GM18498 (cell line): ENCODE data around the gene LRP3.
"Not testable (repeated sequence)": the region's sequence is repeated elsewhere in the genome, so short reads cannot be mapped to it uniquely, and the experiment has no call there.

Experiments used
- ATAC-seq: cut with Tn5 transposase; IDR thresholded peaks from one replicate; pipeline ENCODE4 v1.9.1; 2021; ENCODE audit warnings: mild to moderate bottlenecking, moderate library complexity; ENCODE audit not compliant: unreplicated experiment

LRP3 gene, protein sequence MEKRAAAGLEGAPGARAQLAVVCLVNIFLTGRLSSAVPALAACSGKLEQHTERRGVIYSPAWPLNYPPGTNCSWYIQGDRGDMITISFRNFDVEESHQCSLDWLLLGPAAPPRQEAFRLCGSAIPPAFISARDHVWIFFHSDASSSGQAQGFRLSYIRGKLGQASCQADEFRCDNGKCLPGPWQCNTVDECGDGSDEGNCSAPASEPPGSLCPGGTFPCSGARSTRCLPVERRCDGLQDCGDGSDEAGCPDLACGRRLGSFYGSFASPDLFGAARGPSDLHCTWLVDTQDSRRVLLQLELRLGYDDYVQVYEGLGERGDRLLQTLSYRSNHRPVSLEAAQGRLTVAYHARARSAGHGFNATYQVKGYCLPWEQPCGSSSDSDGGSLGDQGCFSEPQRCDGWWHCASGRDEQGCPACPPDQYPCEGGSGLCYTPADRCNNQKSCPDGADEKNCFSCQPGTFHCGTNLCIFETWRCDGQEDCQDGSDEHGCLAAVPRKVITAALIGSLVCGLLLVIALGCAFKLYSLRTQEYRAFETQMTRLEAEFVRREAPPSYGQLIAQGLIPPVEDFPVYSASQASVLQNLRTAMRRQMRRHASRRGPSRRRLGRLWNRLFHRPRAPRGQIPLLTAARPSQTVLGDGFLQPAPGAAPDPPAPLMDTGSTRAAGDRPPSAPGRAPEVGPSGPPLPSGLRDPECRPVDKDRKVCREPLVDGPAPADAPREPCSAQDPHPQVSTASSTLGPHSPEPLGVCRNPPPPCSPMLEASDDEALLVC

DNA sequence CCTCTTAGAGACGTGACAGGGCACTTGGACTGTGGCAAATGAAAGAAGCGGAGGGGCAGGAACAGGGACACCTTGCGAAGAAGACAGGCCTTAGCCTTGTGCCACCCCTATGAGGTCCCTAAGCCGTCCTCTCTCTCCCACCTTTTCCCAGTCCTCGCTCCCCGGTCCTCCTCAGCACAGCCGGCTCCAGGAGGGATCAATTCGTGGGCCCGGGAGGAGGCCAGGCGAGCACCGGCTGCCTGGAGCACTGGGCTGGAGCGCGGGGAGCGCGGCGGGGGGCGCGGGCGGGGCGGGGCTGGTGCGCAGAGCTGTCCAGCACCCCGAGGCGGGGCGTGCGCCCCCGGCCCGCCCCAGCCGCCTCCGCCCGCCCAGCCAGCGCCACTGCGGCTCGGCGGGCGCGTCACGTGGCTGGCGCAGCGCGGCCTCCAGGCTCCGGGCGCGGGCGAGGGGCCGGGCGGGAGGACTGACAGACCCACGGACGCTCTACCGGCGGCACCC lies at the start of gene LRP3:
TSS of gene LRP3 (plus strand) at position 466 of the 498 bp plus-strand sequence. CDS start 456 bp downstream, outside the sequence.
- no peak for ATAC-seq

DNA sequence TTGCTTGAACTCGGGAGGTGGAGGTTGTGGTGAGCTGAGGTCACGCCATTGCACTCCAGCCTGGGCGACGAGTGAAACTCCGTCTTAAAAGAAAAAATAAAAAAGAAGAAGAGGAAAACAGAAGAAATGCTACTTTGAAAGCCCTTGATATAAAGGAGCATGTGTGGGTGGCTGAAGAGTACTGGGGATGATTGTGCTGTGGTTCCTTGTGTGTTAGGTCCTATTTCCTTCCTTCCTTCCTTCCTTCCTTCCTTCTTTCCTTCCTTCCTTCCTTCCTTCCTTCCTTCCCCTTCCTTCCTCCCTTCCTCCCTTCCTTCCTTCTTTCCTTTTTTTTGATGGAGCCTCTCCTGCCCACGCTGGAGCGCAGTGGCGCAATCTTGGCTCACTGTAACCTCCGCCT lies 47.9 kb upstream of the LRP3 start:
- ATAC-seq, result no peak

DNA sequence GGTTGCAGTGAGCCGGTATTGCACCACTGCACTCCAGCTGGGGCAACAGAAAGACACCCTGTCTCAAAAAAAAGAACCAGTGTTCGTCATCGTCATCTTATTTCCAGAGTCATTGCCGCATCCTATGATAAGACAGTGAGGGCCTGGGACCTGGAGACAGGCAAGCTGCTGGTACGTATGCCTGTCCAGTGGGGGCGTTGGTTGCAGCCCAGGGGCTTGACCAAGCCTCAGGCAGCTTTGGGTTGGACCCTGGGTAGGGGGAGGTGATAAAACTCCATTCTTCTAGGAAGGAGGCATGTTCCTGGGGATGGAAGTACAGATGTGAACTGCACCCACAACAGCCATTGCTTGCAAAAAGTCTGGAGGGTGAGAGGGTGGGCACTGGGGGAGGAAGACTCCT lies 46.6 kb upstream of the LRP3 start:
- ATAC-seq, result no peak

DNA sequence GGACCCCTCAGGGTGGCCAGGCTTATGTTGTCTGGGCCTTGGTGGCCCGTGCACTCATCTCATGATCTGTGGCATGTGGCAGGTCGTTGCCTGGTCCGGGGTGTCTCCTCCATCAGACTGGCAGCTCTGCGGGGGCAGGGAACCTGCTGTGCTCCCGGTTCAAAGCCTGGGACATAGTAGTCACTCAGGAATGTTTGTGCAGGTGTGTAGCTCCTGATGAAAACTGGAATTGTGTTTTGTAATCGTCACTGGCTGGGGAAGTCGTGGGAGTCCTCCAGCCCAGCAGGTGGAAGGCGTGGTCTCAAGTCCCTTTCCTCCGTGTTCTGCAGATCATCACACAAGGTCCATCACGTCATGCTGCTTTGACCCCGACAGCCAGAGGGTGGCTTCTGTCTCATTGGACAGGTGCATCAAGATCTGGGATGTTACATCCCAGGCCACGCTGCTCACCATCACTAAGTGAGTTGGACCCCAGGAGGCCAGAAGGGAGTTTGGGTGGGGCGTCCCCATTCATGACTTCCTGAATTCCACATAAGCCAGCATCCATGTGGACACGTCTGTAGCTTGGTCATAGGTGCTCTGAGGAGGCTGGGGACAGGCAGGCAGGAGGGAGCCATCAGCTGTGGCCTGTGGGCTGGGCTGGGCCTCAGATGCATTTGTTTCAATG lies 43.1 kb upstream of the LRP3 start:
- ATAC-seq, result no peak

DNA sequence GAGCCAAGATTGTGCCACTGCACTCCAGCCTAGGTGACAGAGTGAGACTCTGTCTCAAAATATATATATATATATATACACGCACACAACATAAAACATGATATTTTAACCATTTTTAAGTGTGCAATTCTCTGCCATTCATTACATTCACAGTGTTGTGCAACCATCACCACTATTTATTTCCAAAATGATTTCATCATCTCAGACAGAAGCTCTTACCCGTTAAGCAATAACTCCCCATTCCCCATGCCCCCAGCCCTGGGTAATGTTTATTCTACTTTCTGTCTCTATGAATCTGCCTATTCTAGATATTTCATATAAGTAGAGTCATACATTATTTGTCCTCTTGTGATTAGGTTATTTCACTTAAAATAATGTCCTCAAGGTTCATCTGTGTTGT lies 42.0 kb upstream of the LRP3 start:
- no peak for ATAC-seq

DNA sequence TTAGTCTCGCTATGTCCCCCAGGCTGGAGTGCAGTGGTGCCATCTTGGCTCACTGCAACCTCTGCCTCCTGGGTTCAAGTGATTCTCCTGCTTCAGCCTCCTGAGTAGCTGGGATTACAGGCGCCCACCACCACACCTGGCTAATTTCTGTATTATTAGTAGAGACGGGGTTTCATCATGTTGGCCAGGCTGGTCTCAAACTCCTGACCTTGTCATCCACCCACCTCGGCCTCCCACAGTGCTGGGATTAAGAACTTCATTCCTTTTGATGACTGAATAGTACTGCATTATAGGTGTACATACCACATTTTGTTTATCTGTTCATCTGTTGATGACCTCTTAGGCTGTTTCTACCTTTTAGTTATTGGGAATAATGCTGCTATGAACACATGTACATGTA lies 41.5 kb upstream of the LRP3 start:
- ATAC-seq, result not testable (repeated sequence)

DNA sequence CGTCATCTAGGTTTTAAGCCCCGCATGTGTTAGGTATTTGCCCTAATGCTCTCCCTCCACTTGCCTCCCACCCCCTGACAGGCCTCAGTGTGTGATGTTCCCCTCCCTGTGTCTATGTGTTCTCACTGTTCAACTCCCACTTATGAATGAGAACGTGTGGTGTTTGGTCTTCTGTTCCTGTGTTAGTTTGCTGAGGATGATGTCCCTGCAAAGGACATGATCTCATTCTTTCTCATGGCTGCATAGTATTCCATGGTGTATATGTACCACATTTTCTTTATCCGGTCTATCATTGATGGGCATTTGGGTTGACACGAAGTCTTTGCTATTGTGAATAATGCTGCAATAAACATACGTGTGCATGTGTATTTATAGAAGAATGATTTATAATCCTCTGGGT lies 39.8 kb upstream of the LRP3 start:
- not testable (repeated sequence) for ATAC-seq

DNA sequence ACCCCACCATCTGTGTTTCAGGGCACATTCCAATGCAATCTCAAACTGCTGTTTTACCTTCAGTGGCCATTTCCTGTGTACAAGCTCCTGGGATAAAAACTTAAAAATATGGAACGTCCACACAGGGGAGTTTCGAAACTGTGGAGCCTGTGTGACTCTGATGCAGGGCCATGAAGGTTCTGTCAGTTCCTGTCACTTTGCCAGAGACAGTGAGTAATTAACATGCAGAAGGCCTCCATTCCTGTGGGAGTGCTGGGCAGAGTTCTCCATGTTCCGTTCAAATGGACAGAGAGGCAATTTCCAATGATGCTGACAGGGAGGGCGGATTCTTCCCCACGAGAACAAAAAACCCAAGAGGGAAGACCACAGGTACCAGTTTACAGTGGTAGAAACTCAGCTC lies 37.8 kb upstream of the LRP3 start:
- ATAC-seq, result no peak

DNA sequence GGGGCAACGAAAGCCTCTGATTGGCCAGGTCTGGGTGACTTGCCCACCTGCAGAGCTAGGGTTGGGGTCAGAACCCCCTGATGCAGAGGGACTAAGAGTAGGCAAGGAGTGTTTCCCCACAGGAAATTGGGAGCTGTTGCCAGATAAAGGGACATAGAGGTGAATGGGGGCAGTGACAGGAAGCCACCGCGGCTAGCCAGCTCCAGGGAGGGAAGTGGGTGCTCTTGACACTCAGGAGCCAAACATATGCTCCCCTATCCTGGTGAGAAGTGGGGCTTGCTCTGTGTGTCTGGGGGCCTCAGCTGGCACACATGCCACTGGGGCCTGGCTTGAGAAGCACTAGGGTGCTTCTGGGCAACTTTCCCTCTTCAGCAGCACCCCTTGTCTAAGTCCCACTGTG lies 36.2 kb upstream of the LRP3 start:
- ATAC-seq, result no peak

DNA sequence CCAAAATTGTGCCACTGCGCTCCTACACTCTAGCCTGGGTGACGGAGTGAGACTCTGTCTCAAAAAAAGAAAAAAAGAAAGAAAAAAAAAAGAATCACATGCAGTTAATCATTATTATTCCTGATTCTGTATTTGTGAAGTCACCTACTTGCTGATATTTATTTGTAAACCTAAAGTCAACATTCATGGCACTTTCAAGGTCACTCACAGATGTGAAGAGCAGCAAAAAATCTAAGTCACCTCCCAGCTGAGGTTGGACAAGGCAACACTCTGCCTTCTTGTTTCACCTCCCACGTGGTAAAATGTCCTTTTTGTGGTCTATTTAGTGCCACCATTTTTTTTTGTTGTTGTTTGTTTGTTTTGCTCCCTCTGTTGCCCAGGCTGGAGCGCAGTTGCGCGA lies 35.8 kb upstream of the LRP3 start:
- ATAC-seq, result no peak

DNA sequence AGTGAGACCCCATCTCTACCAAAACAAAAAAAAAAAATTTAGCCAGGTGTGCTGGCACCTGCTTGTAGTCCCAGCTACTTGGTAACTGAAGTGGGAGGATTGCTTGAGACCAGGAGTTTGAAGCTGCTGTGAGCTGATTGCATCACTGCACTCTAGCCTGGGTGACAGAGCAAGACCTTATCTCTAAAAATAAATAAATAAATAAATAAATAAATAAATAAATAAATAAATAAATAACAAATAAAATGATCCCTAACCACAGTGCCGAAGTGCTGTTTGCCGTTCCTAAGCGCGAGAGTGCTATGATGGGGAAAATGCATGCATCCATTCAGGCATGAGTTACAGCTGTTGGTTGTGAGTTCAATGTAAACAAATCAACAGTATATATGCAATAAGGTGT lies 35.0 kb upstream of the LRP3 start:
- ATAC-seq, result no peak

DNA sequence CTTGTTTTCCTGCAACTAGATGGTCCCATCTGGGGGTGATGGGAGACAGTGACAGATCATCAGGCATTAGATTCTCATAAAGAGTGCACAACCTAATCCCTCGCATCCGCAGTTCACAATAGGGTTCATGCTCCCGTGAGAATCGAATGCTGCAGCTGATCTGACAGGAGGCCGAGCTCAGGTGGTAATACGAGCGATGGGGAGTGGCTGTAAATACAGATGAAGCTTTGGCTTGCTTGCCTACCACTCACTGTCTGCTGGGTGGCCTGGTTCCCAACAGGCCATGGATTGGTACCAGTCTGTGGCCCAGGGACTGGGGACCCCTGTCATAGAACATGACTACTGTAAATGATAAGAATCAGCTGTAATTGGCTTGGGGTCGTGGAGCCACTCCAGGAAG lies 34.2 kb upstream of the LRP3 start:
- ATAC-seq, result no peak

DNA sequence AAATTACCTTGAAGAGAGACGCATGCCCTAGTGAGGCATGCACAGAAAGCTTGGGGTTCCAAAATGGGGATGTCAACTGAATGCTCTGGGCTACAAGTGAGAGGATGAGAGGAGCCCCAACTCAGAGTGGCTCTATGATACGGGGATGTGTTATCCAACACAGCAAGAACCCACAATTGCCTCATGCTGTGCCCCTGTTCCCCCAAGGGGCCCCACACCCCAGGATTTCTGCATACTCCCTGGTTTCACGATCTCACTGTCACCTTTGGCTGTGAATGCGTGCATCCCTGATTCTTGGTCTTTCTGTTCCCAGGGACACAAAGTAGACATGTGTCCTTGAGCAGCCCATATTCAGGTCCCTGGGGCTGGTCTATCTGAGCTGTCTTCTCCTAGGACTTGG lies 32.9 kb upstream of the LRP3 start:
- ATAC-seq, result no peak

DNA sequence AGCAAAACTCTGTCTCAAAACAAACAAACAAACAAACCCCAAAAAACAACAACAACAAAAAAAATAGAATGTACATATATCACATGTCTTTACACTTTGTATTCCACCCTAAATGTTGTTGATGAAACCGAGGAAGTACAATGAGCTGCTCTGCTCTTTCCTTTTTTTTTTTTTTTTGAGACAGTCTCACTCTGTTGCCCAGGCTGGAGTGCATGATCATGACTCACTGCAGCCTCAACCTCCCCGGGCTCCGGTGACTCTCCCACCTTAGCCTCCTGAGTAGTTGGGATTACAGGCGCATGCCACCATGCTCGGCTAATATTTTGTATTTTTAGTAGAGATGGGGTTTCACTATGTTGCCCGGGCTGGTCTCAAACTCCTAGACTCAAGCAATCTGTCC lies 30.6 kb upstream of the LRP3 start:
- no peak for ATAC-seq

DNA sequence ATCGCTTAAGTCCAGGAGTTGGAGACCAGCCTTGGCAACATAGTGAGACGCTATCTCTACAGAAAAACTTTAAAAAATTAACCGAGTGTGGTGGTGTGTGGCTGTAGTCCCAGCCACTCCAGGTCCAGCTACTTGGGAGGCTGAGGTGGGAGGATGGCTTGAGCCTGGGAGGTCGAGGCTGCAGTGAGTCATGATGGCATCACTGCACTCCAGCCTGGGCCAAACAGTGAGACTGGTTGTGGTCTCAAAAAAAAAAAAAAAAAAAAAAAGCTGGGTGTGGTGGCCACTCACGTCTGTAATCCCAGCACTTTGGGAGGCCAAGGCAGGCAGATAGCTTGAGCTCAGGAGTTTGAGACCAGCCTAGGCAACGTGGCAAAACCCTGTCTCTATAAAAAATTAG lies 28.1 kb upstream of the LRP3 start:
- not testable (repeated sequence) for ATAC-seq

DNA sequence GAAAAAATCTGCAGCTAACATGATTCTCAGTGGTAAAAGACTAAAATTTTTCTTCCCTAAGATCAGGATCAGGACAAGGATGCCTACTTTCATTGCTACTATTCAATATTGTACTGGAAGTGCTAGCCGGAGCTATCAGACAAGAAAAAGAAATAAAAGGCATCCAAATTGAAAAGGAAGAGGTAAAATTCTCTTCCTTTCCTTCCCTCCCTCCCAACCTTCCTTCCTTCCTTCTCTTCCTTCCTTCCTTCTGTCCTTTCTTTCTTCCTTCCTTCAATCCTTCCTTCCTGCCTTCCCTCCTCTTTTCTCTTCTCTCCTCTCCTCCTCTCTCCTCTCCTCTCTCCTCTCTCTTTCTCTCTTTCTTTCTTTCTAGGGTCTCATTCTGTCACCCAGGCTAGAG lies 26.7 kb upstream of the LRP3 start:
- no peak for ATAC-seq

DNA sequence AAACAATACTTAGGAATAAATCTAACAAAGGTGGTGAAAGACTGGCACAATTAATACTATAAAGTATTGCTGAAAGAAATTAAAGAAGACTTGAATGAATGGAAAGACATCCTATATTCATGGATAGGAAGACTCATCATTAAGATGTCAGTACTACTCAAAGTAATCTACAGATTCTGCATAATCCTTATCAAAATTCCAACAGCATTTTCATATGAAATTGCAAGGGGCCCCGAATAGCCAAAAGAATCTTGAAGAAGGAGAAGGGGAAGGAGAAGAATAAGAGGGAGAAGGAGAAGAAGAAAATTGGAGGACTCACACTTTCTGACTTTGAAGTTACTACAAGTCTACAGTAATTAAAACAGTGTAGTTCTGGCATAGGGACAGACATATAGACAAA lies 25.6 kb upstream of the LRP3 start:
- no peak for ATAC-seq

DNA sequence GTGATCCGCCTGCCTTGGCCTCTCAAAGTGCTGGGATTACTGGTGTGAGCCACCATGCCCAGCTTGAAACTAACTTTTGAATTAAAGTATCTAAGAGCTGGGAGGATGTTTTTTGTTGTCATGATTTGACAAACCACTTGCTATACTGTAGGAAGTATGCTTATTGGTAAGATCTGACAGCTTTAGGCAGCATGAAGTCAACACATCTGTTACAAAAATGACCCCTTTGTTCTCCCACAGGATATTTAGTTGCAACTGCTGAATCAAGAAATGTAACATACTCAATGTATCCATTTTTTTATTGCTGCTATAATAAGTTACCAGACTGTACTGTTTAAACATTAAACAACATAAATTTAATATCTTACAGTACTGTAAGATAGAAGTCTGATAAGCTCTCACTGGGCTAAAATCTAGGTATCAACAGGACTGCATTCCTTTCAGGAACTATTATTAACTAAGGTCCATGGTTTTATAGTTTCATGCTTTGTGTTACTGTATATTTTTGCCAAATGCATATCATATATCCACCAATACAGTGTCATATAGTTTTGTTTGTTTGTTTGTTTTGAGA lies 22.8 kb upstream of the LRP3 start:
- no peak for ATAC-seq

DNA sequence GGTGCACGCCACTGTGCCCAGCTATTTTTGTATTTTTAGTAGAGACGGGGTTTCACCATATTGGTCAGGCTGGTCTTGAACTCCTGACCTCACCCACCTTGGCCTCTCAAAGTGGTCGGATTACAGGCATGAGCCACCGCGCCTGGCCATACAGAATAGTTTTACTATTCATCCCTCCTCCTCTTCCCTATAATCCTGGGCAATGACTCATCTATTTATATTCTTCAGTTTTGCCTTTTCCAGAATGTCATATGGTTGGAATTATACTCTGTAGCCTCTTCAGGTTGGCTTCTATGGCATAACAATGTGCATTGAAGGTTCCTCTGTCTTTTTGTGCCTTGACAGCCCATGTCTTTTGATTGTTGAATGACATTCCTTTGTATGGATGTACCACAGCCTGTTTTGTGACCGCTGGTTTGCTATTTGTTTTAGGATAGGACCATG lies 22.2 kb upstream of the LRP3 start:
- ATAC-seq, result no peak

DNA sequence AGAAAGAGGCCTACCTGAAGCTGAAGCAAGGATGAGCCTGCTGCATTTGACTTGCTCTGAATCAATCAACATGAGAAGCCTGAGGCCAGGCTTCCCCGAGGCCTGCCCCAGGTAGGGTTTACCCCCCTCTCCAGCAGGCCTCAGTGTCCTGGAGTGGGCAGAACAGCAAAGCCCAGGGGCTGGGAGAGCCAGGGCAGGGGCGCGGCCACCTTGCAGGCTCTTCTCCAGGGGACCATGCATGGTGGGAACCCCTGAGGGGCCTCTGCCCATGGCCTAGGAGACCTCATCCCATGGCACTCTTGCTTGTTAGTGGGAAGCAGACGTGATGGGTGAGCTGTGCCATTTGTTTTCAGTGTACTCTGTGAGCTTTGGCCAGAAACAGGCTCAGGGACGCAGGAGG lies 19.9 kb upstream of the LRP3 start:
- no peak for ATAC-seq

DNA sequence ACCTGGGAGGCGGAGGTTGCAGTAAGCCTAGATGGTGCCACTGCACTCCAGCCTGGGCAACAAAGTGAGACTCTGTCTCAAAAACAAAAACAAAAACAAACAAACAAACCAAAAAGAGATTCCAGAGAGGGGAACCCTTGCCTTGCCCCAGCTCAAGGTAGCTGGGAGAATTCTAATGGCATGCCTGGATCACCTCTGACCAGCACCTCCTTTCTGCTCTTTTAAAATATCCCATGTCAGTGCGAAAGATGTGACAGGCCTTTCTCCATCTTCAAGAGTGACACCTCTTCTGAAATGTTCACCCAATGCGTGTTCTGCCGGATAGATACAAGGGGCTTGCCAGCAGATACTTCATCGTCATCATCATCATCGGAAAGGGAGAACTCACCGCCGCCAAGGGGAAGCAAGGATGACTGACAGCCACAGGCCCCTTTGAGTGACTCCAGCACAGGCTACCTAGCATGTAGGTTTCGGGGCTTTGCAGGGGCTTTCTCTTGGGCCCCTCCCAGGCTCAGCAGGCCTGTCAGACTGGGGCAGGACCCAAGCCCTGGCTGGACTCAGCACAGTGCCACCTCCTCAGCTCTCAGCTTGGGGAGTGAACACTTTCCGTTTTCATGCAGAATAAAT lies 18.9 kb upstream of the LRP3 start:
- no peak for ATAC-seq
